Fibroblast of mammary gland (primary cell): Measurements from ENCODE around the gene PREX1.

ENCODE experiments used
- DNase-seq: peaks from one replicate; pipeline ENCODE4 v3.0.0-alpha.2; 2010; ENCODE audit warnings: low read depth
- H3K4me3 ChIP-seq: 2 replicates; pipeline ENCODE4 v1.5.1; 2011; ENCODE audit warnings: low read depth, mild to moderate bottlenecking, low read length, moderate library complexity; ENCODE audit not compliant: control insufficient read depth
- TF ChIP-seq, protein P1 (sequence below): conservative IDR thresholded peaks from 2 replicates; pipeline ENCODE4 v1.5.1; 2011; ENCODE audit warnings: low read depth, low read length, inconsistent platforms; ENCODE audit not compliant: control insufficient read depth, insufficient read depth

The PREX1 gene

DNA sequence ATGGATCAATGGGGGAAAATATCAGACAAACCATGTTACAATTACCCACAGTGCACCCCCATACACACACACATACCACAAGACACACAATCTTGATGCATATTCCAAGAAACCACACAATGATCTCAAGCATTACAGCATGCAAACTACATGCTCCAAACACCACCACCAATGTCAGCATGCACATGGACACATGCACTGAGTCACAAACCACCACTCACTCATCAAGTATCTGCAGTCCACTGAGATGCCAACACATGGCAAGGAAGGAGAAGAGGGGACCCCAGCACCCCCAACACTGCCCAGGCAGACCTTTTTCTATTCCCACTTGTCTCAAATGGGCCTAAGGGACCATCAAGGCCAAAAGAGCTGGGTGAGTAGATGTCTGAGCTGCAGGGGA, 91.6 kb downstream of the PREX1 start:
- TF ChIP-seq, protein P1, sequence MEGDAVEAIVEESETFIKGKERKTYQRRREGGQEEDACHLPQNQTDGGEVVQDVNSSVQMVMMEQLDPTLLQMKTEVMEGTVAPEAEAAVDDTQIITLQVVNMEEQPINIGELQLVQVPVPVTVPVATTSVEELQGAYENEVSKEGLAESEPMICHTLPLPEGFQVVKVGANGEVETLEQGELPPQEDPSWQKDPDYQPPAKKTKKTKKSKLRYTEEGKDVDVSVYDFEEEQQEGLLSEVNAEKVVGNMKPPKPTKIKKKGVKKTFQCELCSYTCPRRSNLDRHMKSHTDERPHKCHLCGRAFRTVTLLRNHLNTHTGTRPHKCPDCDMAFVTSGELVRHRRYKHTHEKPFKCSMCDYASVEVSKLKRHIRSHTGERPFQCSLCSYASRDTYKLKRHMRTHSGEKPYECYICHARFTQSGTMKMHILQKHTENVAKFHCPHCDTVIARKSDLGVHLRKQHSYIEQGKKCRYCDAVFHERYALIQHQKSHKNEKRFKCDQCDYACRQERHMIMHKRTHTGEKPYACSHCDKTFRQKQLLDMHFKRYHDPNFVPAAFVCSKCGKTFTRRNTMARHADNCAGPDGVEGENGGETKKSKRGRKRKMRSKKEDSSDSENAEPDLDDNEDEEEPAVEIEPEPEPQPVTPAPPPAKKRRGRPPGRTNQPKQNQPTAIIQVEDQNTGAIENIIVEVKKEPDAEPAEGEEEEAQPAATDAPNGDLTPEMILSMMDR = no peak
- DNase-seq = peak; percentile 5

DNA sequence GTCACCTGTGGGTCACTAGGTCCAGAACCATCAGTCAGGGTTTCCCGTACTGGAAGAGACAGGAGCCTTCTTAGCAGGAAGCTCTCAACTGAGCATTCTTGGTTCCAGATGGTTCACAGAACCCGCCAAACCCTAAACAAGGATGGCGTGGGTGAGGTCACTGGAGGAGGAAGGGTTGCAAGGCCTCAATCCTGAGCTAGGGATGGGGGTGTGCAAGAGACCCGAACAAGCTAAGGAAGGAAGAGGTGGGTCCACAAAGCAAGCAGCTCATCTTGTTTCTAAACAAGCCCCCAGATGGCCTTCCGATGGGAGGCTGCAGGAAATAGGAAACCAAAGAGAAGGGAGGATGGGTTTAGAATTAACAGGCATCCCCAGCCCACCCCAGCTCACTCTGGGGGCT, 92.7 kb downstream of the PREX1 start:
- TF ChIP-seq, protein P1 = no peak

More for the DNA sequence above, 91.6 kb downstream of the PREX1 start:
- H3K4me3 ChIP-seq = no peak overlapping the region

DNA sequence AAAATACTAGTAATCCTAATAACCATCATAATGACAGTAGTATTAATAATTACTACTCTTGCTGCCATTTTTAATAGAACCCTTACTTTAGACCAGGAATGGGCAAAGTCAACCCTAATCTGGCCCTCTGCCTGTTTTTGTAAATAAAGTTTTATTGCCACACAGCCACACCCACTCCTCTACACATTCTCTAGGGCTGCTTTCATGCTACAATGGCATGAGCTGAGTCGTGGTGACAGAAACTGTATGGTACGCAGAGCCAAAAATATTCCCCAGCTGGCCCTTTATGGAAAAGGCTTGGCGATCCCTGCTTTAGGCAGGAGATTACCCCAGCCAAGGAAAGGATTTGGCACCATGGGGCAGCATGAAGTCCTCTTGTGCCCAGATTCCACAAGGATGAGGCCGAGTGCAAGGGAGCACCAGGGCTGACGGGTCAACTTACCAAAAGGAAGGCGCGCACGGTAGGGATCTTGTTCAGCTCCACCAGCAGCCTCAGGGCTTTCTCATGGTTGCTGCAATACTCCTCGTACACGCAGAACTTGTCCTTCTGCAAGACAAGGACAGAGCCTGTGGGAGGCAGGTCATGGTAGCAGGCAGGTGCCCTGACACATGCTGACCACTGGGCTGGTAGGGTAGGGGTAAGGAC, 93.6 kb downstream of the PREX1 start:
- TF ChIP-seq, protein P1 = no peak
- DNase-seq = no peak
- no peak overlapping the region for H3K4me3 ChIP-seq

More for the DNA sequence above, 92.7 kb downstream of the PREX1 start:
- H3K4me3 ChIP-seq = no peak overlapping the region
- DNase-seq = no peak

DNA sequence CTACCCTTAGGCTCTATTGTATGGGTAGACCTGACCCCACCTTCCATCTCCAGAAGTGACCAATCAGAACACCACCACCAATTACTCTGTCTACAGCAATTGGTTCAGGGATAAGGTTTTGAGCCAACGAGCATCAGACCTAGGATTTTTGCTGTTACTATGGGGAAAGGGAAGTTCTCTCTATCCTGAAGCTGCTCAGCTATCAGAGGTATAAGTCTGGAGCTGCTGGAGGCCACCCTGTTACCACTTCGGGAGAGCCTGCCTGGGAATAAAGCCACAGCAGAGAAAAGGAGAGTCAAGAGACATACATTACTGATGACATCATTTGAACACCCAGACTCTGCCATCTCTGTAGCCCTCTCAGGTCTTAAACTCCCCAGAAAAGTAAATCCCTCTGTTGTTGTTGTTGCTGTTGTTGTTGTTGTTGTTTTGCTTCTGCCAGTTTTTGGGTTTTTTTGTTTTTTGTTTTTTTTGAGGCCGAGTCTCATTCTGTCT, 94.5 kb downstream of the PREX1 start:
- no peak for DNase-seq
- H3K4me3 ChIP-seq = no peak overlapping the region
- TF ChIP-seq, protein P1 = no peak

DNA sequence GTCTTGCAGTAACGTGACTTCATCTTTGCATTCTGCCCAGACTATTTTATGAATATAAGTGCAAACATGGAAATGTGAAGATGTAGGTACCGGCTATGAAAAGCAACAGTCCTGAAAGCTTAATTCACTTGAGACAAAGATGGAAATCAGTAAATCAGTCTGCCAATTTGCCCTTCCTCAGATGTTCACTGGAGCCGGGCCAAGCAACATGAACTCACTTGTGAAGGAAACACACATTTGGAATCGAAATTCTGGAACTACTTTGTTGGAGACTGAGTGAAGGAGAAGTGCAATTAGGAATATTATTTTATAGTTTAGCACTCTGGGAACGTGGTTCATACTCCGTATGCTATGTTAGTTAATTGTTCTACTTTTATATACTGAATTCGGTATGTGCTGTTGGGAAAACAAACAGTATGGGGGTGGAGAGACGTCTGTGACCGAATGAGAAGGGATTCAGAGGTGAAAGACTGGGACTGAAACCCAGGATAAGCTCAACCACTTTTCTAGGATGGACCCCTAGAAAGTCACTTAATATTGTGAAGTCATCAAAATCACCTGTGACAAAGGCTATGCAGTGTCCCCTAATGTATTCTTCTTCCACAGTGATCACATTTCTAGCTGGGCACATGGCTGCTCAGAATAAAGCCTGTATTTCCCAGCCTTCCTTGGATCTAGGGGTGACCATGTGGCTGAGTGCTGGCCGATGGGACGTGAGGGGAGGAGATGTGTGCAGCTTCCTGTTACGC, 95.5 kb downstream of the PREX1 start:
- TF ChIP-seq, protein P1 = no peak
- no peak for DNase-seq
- H3K4me3 ChIP-seq = no peak overlapping the region

DNA sequence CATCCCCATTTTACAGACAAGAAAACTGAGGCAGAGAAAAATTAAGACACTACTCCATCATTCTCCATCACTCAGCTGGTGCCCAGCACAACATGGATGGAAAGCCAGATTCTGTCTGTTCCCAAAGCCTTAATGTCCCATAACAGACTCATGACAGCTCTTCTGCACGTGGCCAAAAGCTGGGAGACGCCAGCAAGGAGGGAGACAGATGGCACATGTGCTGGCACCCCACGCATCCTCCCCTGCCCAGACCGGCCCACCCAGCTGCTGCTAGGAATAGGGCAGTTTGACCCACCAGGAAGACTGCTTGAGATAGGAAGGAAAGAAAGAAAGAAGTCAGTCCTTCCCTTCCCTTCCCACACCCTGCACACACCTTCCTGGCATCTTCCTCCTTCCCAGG, 96.3 kb downstream of the PREX1 start:
- no peak overlapping the region for H3K4me3 ChIP-seq
- DNase-seq = no peak
- TF ChIP-seq, protein P1 = no peak
